Peyer's patch (tissue), 4 donors: ENCODE measurements around the gene GIGYF2. TPM values are rescaled to one million over a fixed set of nuclear protein-coding genes. Genes with fewer than 3 reads are reported as not detected.

Experiments
- DNase-seq, 3 donors: peaks; one replicate each; pipeline ENCODE4 v3.0.0-alpha.2; 2017 to 2019
- H3K27ac ChIP-seq, 4 donors: fragments of 200-600 bp; sonication (generic); one replicate each; pipeline ENCODE4 v1.5.1; 2016 to 2019
- H3K27me3 ChIP-seq, 2 donors: fragments of 200-600 bp; sonication (generic); one replicate each; pipeline ENCODE4 v1.5.1; 2019
- H3K36me3 ChIP-seq, 3 donors: fragments of 200-600 bp; sonication (generic); one replicate each; pipeline ENCODE4 v1.5.1; 2016 to 2019
- H3K4me1 ChIP-seq, 4 donors: fragments of 200-600 bp; sonication (generic); one replicate each; pipeline ENCODE4 v1.5.1; 2016 to 2019
- H3K4me3 ChIP-seq, 4 donors: fragments of 200-600 bp; sonication (generic); 1 replicate in 3 of 4; 2 replicates in 1 of 4; pipeline ENCODE4 v1.5.1; 2016 to 2019; ENCODE audit warnings: mild to moderate bottlenecking in 1 of 4
- H3K9me3 ChIP-seq, 4 donors: fragments of 200-600 bp; sonication (generic); one replicate each; pipeline ENCODE4 v1.5.1; 2016 to 2019; ENCODE audit warnings: mild to moderate bottlenecking in 1 of 4
- POLR2A ChIP-seq, 2 donors: fragments of 450-650 bp; IDR thresholded peaks; one replicate each; pipeline ENCODE4 v1.5.1; 2017; ENCODE audit warnings: antibody characterized with exemption in 2 of 2, mild to moderate bottlenecking in 2 of 2, moderate library complexity in 2 of 2
- total RNA-seq, 4 donors: library from RNA; depleted of rRNA; stranded (reverse); fragments of >200 nt; gene quantifications; one replicate each; pipeline ENCODE4 v1.1.0, GENCODE V29; 2016
- TF ChIP-seq, protein P1 (sequence below), 6 experiments: fragments of 450-650 bp in 4 of 6; fragments of 200-600 bp in 2 of 6; sonication (generic) in 1 of 6; IDR thresholded peaks; one replicate each; pipeline ENCODE4 v1.5.1; 2017 to 2019; ENCODE audit warnings: antibody characterized with exemption in 6 of 6, mild to moderate bottlenecking in 3 of 6, moderate library complexity in 1 of 6

The GIGYF2 gene
- total RNA-seq, 4 donors from 2014 or later, result 82.5 to 126 (median 90.1) TPM

DNA sequence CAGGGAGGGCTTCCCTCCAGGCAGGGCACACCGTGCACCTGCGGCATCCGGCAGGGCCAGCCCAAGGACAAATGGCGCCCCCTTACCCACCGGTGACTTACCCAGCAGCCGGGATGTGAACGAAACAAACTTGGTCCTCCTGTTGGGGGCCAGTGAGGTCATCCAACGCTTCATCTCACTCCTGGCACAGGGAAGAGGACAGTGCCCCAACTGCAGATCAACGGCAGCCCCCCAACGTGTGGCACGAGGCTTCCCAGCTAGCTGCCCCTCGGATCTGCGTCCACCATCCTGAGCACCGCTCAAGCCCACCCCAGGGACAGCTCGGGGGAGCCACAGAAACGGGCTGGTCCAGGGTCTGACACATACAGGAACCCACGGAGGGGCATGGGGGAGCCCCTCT is 185.0 kb downstream of the GIGYF2 start:
- no peak overlapping the region for H3K4me3 ChIP-seq
- H3K4me1 ChIP-seq, result peaks cover 0 to under 1% (median 0%) of the 10 kb centered on the region in 4 donors
- DNase-seq, result no peak
- no peaks in the 10 kb centered on the region for H3K9me3 ChIP-seq
- no peaks in the 10 kb centered on the region for H3K27me3 ChIP-seq
- TF ChIP-seq, protein P1, sequence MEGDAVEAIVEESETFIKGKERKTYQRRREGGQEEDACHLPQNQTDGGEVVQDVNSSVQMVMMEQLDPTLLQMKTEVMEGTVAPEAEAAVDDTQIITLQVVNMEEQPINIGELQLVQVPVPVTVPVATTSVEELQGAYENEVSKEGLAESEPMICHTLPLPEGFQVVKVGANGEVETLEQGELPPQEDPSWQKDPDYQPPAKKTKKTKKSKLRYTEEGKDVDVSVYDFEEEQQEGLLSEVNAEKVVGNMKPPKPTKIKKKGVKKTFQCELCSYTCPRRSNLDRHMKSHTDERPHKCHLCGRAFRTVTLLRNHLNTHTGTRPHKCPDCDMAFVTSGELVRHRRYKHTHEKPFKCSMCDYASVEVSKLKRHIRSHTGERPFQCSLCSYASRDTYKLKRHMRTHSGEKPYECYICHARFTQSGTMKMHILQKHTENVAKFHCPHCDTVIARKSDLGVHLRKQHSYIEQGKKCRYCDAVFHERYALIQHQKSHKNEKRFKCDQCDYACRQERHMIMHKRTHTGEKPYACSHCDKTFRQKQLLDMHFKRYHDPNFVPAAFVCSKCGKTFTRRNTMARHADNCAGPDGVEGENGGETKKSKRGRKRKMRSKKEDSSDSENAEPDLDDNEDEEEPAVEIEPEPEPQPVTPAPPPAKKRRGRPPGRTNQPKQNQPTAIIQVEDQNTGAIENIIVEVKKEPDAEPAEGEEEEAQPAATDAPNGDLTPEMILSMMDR (IDR thresholded peaks at IDR 0.05), result no peak
- no peak for TF ChIP-seq POLR2A (IDR thresholded peaks at IDR 0.05)
- H3K36me3 ChIP-seq, result peaks cover 0 to 32% (median 0%) of the 10 kb centered on the region in 3 donors
- no peak overlapping the region for H3K27ac ChIP-seq

DNA sequence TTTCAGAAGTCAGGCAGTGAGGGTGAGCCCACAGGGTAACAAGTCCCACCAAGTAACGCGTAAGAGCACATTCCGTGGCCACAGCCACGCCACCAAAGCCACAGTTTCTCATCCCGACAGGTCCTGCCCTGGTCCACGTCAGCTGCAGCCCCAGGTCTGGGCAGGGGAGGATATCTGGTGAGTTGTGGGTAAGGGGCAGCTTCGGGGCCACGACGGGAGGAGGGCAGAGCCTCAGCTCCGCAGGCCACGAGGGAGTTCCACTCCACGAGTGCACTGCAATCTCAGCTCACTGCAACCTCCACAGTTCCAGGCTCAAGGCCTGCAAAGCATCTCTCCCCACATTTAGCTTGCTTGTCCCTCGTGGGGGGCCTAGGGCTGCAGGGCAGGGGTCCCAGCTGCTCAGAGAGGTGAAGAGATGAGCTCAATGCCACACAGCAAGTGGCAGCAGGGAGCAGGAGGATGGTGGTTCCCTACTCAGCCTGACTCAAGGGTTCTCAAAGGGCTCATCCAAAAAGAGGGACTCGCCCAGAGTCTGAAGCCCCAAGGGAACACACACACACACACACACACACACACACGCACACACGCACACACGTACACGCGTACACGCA is 185.5 kb downstream of the GIGYF2 start:
- no peak for TF ChIP-seq POLR2A (IDR thresholded peaks at IDR 0.05)
- TF ChIP-seq, protein P1 (IDR thresholded peaks at IDR 0.05), result no peak
- peaks cover 0 to 36% (median 0%) of the 10 kb centered on the region in 3 donors for H3K36me3 ChIP-seq

DNA sequence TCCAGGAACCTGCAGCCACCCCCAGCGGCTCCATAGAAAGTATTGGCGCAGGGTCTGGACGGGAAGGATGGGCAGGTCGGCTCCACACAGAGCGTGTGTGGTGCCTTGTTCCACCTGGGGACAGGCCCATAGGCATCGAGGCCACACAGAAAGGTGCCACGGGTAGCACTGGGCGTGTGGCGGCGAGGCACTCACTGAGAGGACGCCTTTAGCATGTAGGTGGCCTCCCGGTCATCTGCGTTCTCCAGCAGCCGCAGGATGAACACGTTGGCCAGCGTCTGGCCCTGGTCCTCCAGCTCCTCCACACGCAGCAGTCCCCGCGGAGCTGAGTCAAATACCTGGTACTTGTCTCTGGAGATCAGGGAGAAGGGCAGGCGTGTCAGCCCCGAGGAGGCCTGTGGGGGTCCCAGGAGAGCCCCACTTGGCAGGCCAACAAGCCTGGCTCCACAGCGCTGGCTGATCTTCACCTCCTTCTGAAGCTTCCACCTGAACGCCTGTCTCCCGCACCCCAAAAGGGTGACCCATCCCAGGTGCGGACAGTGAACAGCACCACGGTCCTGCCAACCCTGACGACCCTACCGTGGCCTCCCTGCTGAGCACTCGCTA is 186.1 kb downstream of the GIGYF2 start:
- Histone ChIP-seq H3K27me3 (no peaks in the 10 kb centered on the region), H3K27ac (no peak overlapping the region), H3K4me1 (no peaks in the 10 kb centered on the region), H3K4me3 (no peak overlapping the region), H3K36me3 (peaks cover 0 to 36% (median 0%) of the 10 kb centered on the region in 3 donors), H3K9me3 (no peaks in the 10 kb centered on the region)
- TF ChIP-seq POLR2A (IDR thresholded peaks at IDR 0.05), result no peak
- TF ChIP-seq, protein P1 (IDR thresholded peaks at IDR 0.05), result no peak
- peak in 1 of 3 donors; percentile 39 for DNase-seq

More for the DNA sequence above, 185.5 kb downstream of the GIGYF2 start:
- Histone ChIP-seq H3K4me1 (no peaks in the 10 kb centered on the region), H3K4me3 (no peak overlapping the region), H3K27me3 (no peaks in the 10 kb centered on the region), H3K9me3 (no peaks in the 10 kb centered on the region), H3K27ac (no peak overlapping the region)
- no peak for DNase-seq

DNA sequence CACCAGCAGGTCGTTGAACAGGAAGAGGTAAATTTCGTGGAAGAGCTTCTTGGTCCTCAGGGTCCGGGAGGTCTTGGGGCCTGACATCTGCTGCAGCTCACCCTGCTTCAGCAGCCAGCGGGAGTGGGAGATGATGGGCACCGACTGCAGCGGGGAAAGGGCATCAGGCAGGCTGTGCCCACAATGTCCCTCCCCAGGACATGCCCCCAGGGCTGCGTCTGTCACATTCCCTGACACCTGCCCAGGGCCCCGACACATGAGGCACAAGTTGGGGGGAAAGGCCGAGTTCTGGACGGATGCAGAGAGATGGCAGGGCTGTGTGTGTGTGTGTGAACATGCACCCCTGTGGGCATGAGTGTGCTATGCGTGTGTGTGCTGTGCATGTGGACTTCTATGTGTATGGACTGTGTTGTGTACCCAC is 186.9 kb downstream of the GIGYF2 start:
- TF ChIP-seq, protein P1 (IDR thresholded peaks at IDR 0.05), result no peak
- no peak for TF ChIP-seq POLR2A (IDR thresholded peaks at IDR 0.05)
- Histone ChIP-seq H3K4me3 (no peak overlapping the region), H3K27me3 (no peaks in the 10 kb centered on the region), H3K36me3 (peaks cover 0 to 37% (median 0%) of the 10 kb centered on the region in 3 donors), H3K9me3 (no peaks in the 10 kb centered on the region), H3K4me1 (no peaks in the 10 kb centered on the region), H3K27ac (no peak overlapping the region)
- DNase-seq, result peak in 1 of 3 donors; percentile 31

DNA sequence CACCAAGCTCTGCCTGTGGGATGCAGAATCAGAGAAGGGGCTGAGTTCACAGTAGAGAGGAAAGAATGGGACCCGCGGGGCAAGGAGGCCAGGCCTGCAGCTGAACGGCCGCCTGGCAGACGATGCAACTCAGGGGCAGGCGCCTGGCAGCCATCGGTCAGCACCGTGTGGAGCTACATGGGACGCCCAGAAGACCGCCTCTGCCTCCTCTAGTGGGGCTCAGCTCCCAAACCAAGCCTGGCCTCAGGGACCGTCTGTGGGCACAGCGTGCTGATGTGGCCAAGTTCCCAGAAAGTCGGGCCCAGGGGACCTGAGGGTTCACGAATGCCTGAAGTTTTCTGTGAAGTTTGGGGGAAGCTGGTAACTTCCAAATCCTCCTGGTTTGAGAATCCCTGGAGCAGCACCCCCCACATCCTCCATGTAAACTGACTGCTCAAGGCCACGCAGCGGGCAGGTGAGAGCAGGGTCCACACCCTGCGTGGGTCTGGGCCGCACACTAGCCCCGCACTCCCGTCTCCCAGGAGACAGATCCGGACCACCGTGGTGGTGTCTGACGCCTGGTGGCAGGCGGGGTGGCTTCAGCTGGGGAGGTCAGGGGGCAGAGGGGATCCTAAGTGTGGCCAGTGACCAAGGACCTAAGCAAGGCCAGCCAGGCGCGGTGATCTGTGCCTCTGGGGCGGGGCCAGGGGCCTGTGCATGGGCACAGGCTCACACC is 187.6 kb downstream of the GIGYF2 start:
- Histone ChIP-seq H3K4me1 (no peaks in the 10 kb centered on the region), H3K36me3 (peaks cover 0 to 39% (median 0%) of the 10 kb centered on the region in 3 donors), H3K27ac (no peak overlapping the region), H3K4me3 (no peak overlapping the region), H3K9me3 (no peaks in the 10 kb centered on the region), H3K27me3 (no peaks in the 10 kb centered on the region)
- TF ChIP-seq, protein P1 (IDR thresholded peaks at IDR 0.05), result no peak
- TF ChIP-seq POLR2A (IDR thresholded peaks at IDR 0.05), result no peak
- no peak for DNase-seq
